ENCODE results near the gene SORCS2. TPM values are rescaled to one million over a fixed set of nuclear protein-coding genes. Genes with fewer than 3 reads are reported as not detected.
A peak's percentile ranks its signal among the peaks of the same experiment; 100 is the strongest.

Gene SORCS2
- polyA plus RNA-seq, 1 donor (not counting 4 experiments of a cell fraction or from before 2014, with no cell fraction given) = 0.09 TPM

DNA sequence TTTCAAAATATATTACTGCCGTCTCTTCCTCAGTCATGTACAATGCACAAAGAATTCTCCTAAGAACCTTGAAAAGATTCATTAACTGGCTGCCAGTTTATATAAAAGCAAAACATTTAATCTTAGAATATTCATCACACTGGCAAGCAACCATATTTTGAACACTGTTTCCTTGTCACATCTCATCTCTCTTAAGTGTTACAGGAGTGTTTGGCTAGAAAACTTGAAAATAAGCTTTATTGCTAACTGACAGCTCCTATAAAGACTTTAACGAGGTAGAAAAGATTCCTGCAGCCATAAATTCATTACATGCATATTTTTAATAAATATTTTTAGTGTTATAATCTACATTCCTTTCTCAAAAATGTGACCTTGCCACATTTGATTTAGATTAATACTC lies 597.7 kb downstream of the SORCS2 start:
- dilution Hi-C loops (cut with MboI; ENCODE audit: extremely low pct_ligation_motif_present, low sequenced_read_pairs) = no loop called here

DNA sequence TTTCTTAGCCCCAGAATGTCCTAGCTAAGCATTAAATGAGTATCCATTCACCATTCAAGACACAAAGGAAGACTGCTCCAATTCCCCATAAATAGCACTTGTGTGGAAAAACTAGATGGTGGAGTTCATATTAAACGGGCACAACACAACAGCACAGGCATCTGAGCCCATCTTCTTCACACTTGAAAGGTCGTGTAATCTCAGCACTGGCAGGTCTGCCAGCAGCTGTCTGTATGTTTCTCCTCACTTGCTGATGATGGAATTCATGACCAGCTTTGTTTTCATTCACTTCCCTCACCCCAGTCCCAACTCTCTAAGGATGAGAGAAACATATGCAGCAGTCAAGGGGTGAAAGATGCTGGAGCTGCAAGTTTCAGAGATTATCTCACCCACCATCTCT lies 598.7 kb downstream of the SORCS2 start:
- TF ChIP-seq, protein P1, sequence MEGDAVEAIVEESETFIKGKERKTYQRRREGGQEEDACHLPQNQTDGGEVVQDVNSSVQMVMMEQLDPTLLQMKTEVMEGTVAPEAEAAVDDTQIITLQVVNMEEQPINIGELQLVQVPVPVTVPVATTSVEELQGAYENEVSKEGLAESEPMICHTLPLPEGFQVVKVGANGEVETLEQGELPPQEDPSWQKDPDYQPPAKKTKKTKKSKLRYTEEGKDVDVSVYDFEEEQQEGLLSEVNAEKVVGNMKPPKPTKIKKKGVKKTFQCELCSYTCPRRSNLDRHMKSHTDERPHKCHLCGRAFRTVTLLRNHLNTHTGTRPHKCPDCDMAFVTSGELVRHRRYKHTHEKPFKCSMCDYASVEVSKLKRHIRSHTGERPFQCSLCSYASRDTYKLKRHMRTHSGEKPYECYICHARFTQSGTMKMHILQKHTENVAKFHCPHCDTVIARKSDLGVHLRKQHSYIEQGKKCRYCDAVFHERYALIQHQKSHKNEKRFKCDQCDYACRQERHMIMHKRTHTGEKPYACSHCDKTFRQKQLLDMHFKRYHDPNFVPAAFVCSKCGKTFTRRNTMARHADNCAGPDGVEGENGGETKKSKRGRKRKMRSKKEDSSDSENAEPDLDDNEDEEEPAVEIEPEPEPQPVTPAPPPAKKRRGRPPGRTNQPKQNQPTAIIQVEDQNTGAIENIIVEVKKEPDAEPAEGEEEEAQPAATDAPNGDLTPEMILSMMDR (optimal IDR thresholded peaks at IDR 0.05 in 1 of 3, IDR thresholded peaks at IDR 0.05 in 1 of 3, conservative IDR thresholded peaks at IDR 0.05 in 1 of 3; ENCODE audit: extremely low read depth in 1 of 3, insufficient read depth in 2 of 3, low read length in 3 of 3) = no peak
- TF ChIP-seq EZH2 (IDR thresholded peaks at IDR 0.05; ENCODE audit: low read length) = no peak
- Histone ChIP-seq H3K27me3 (ENCODE audit: control insufficient read depth, extremely low read depth, insufficient read depth, low read length) (no peaks in the 10 kb centered on the region), H4K20me1 (ENCODE audit: control insufficient read depth, extremely low read depth, insufficient read depth, low read length) (no peaks in the 10 kb centered on the region), H2AFZ (ENCODE audit: control insufficient read depth, low read length) (no peak overlapping the region), H3K4me2 (ENCODE audit: control insufficient read depth, extremely low read depth, insufficient read depth, low read depth, low read length) (no peak overlapping the region), H3K36me3 (ENCODE audit: control insufficient read depth in 2 of 2, extremely low read depth in 1 of 2, insufficient read depth in 2 of 2, low read length in 2 of 2) (peaks cover 9 to 22% of the 10 kb centered on the region in 2 experiments), H3K9me3 (ENCODE audit: control insufficient read depth, low read depth, low read length) (no peaks in the 10 kb centered on the region), H3K79me2 (ENCODE audit: control insufficient read depth, insufficient read depth, low read length) (no peaks in the 10 kb centered on the region), H3K4me1 (ENCODE audit: control insufficient read depth, extremely low read depth, insufficient read depth, low read length) (no peaks in the 10 kb centered on the region), H3K9me1 (ENCODE audit: control insufficient read depth, extremely low read depth, insufficient read depth, low read length) (no peaks in the 10 kb centered on the region), H3K9ac (ENCODE audit: control insufficient read depth, extremely low read depth, insufficient read depth, low read length) (no peak overlapping the region), H3K4me3 (ENCODE audit: control insufficient read depth in 2 of 3, extremely low read depth in 1 of 3, insufficient read depth in 2 of 3, low read depth in 1 of 3, low read length in 3 of 3) (no peak overlapping the region), H3K27ac (ENCODE audit: control insufficient read depth, insufficient read depth, low read length) (no peak overlapping the region)
- dilution Hi-C loops (cut with MboI; ENCODE audit: extremely low pct_ligation_motif_present, low sequenced_read_pairs) = no loop called here
- FAIRE-seq (peak; percentile 17), DNase-seq (ENCODE audit: low read depth, low spot score) (no peak)

More for the DNA sequence above, 597.7 kb downstream of the SORCS2 start:
- Histone ChIP-seq H2AFZ (ENCODE audit: control insufficient read depth, low read length) (no peak overlapping the region), H3K9me3 (ENCODE audit: control insufficient read depth, low read depth, low read length) (no peaks in the 10 kb centered on the region), H3K79me2 (ENCODE audit: control insufficient read depth, insufficient read depth, low read length) (no peaks in the 10 kb centered on the region), H3K36me3 (ENCODE audit: control insufficient read depth in 2 of 2, extremely low read depth in 1 of 2, insufficient read depth in 2 of 2, low read length in 2 of 2) (peaks cover 9 to 27% of the 10 kb centered on the region in 2 experiments), H3K4me1 (ENCODE audit: control insufficient read depth, extremely low read depth, insufficient read depth, low read length) (no peaks in the 10 kb centered on the region), H4K20me1 (ENCODE audit: control insufficient read depth, extremely low read depth, insufficient read depth, low read length) (no peaks in the 10 kb centered on the region), H3K27me3 (ENCODE audit: control insufficient read depth, extremely low read depth, insufficient read depth, low read length) (no peaks in the 10 kb centered on the region), H3K9ac (ENCODE audit: control insufficient read depth, extremely low read depth, insufficient read depth, low read length) (no peak overlapping the region), H3K4me3 (ENCODE audit: control insufficient read depth in 2 of 3, extremely low read depth in 1 of 3, insufficient read depth in 2 of 3, low read depth in 1 of 3, low read length in 3 of 3) (no peak overlapping the region), H3K9me1 (ENCODE audit: control insufficient read depth, extremely low read depth, insufficient read depth, low read length) (no peaks in the 10 kb centered on the region), H3K4me2 (ENCODE audit: control insufficient read depth, extremely low read depth, insufficient read depth, low read depth, low read length) (no peak overlapping the region), H3K27ac (ENCODE audit: control insufficient read depth, insufficient read depth, low read length) (no peak overlapping the region)
- no peak for DNase-seq (ENCODE audit: low read depth, low spot score)
- FAIRE-seq = no peak
- TF ChIP-seq, protein P1 (optimal IDR thresholded peaks at IDR 0.05 in 1 of 3, IDR thresholded peaks at IDR 0.05 in 1 of 3, conservative IDR thresholded peaks at IDR 0.05 in 1 of 3; ENCODE audit: extremely low read depth in 1 of 3, insufficient read depth in 2 of 3, low read length in 3 of 3) = no peak
- no peak for TF ChIP-seq EZH2 (IDR thresholded peaks at IDR 0.05; ENCODE audit: low read length)

Small RNAs within 50 kb of the gene (small RNA-seq; reads per million reads assigned to genes)
- gene MIR4274 (ENCODE audit: insufficient read length in 3 of 3, low read depth in 3 of 3, low replicate concordance in 1 of 3) (0 reads per million in 3 experiments), gene MIR4798 (ENCODE audit: insufficient read length in 3 of 3, low read depth in 3 of 3, low replicate concordance in 1 of 3) (0 reads per million in 3 experiments)

Other genes with a start within 250 kb of the SORCS2 start
- gene TADA2B, start 149.2 kb upstream of the SORCS2 start, polyA plus RNA-seq = 4.6 to 7.2 TPM (median 5.3 TPM) in 3 replicates
- 30.4 to 76.8 TPM (median 59.1 TPM) in 3 replicates for gene GRPEL1, start 124.5 kb upstream of the SORCS2 start, polyA plus RNA-seq
- gene PSAPL1, start 242.4 kb downstream of the SORCS2 start, polyA plus RNA-seq = 0.01 to 0.05 TPM (median 0.03 TPM) in 3 replicates

Measured in keratinocyte (primary cell).